ENCODE data around the gene GXYLT2.

DNA sequence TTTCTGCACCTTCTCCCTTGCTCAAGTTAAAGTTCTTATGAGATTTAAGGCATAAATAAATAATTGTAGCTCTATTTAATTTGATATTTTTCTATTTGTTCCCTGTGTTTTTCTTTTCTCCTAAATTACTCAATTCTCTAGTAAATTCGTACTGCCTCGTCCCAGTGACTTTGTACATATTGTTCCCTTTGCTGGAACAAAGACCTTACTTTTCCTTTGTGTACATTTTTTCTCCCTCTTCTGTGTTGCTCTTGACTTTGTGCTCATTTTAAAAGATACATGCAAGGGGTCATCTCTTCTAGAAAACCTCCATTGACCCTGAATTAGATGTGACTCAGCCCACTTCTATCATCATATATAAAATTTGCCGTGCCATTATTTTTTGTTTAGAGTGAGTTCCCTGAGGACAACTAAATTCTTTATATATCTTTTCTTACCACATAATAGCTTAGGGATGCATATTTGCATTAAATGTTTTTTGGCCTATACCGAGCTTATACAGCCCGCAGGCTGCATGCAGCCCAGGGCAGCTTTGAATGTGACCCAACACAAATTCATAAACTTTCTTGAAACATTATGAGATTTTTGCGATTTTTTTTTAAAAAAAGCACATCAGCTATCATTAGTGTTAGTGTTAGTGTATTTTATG, 138.4 kb downstream of the GXYLT2 start:
- TF ChIP-seq ZNF426 (tag by site-specific recombination; IDR thresholded peaks at IDR 0.05) (no peak), ZNF223 (tag by site-specific recombination; IDR thresholded peaks at IDR 0.05) (no peak)
- TF ChIP-seq, protein P1, sequence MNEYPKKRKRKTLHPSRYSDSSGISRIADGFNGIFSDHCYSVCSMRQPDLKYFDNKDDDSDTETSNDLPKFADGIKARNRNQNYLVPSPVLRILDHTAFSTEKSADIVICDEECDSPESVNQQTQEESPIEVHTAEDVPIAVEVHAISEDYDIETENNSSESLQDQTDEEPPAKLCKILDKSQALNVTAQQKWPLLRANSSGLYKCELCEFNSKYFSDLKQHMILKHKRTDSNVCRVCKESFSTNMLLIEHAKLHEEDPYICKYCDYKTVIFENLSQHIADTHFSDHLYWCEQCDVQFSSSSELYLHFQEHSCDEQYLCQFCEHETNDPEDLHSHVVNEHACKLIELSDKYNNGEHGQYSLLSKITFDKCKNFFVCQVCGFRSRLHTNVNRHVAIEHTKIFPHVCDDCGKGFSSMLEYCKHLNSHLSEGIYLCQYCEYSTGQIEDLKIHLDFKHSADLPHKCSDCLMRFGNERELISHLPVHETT (tag by site-specific recombination; IDR thresholded peaks at IDR 0.05), result no peak
- TF ChIP-seq, protein P2, sequence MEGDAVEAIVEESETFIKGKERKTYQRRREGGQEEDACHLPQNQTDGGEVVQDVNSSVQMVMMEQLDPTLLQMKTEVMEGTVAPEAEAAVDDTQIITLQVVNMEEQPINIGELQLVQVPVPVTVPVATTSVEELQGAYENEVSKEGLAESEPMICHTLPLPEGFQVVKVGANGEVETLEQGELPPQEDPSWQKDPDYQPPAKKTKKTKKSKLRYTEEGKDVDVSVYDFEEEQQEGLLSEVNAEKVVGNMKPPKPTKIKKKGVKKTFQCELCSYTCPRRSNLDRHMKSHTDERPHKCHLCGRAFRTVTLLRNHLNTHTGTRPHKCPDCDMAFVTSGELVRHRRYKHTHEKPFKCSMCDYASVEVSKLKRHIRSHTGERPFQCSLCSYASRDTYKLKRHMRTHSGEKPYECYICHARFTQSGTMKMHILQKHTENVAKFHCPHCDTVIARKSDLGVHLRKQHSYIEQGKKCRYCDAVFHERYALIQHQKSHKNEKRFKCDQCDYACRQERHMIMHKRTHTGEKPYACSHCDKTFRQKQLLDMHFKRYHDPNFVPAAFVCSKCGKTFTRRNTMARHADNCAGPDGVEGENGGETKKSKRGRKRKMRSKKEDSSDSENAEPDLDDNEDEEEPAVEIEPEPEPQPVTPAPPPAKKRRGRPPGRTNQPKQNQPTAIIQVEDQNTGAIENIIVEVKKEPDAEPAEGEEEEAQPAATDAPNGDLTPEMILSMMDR (tag by site-specific recombination; IDR thresholded peaks at IDR 0.05), result no peak
- TF ChIP-seq, protein P3, sequence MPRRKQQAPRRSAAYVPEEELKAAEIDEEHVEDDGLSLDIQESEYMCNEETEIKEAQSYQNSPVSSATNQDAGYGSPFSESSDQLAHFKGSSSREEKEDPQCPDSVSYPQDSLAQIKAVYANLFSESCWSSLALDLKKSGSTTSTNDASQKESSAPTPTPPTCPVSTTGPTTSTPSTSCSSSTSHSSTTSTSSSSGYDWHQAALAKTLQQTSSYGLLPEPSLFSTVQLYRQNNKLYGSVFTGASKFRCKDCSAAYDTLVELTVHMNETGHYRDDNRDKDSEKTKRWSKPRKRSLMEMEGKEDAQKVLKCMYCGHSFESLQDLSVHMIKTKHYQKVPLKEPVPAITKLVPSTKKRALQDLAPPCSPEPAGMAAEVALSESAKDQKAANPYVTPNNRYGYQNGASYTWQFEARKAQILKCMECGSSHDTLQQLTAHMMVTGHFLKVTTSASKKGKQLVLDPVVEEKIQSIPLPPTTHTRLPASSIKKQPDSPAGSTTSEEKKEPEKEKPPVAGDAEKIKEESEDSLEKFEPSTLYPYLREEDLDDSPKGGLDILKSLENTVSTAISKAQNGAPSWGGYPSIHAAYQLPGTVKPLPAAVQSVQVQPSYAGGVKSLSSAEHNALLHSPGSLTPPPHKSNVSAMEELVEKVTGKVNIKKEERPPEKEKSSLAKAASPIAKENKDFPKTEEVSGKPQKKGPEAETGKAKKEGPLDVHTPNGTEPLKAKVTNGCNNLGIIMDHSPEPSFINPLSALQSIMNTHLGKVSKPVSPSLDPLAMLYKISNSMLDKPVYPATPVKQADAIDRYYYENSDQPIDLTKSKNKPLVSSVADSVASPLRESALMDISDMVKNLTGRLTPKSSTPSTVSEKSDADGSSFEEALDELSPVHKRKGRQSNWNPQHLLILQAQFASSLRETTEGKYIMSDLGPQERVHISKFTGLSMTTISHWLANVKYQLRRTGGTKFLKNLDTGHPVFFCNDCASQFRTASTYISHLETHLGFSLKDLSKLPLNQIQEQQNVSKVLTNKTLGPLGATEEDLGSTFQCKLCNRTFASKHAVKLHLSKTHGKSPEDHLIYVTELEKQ (tag by site-specific recombination; IDR thresholded peaks at IDR 0.05; ENCODE audit: borderline replicate concordance), result no peak

Data from HEK293 (cell line).